Ishikawa (cell line): ENCODE data around the gene SANBR.

Experiments
- CEBPB ChIP-seq: IDR thresholded peaks from 2 replicates; pipeline ENCODE4 v1.6.1; 2012
- CREB1 ChIP-seq: IDR thresholded peaks from 2 replicates; pipeline ENCODE4 v1.6.1; 2012; ENCODE audit warnings: low read depth
- EGR1 ChIP-seq: IDR thresholded peaks from 2 replicates; pipeline ENCODE4 v1.6.1; 2012
- EP300 ChIP-seq: IDR thresholded peaks from 2 replicates; pipeline ENCODE4 v1.6.1; 2012; ENCODE audit warnings: borderline replicate concordance
- FOXM1 ChIP-seq: IDR thresholded peaks from 2 replicates; pipeline ENCODE4 v1.6.1; 2012; ENCODE audit warnings: low read depth, borderline replicate concordance
- NFIC ChIP-seq: IDR thresholded peaks from 2 replicates; pipeline ENCODE4 v1.6.1; 2012
- RAD21 ChIP-seq: IDR thresholded peaks from 2 replicates; pipeline ENCODE4 v1.6.1; 2012; ENCODE audit warnings: low read depth
- TAF1 ChIP-seq: IDR thresholded peaks from 2 replicates; pipeline ENCODE4 v1.6.1; 2012; ENCODE audit warnings: low read depth, mild to moderate bottlenecking
- TCF12 ChIP-seq: IDR thresholded peaks from 2 replicates; pipeline ENCODE4 v1.6.1; 2012; ENCODE audit warnings: low read depth
- TEAD4 ChIP-seq: IDR thresholded peaks from 2 replicates; pipeline ENCODE4 v1.6.1; 2012
- YY1 ChIP-seq: IDR thresholded peaks from 2 replicates; pipeline ENCODE4 v1.6.1; 2012; ENCODE audit warnings: low read depth
- ZBTB7A ChIP-seq: IDR thresholded peaks from 2 replicates; pipeline ENCODE4 v1.6.1; 2012; ENCODE audit warnings: low read depth
- TF ChIP-seq, protein P1 (sequence below): IDR thresholded peaks from 2 replicates; pipeline ENCODE4 v1.6.1; 2012
- TF ChIP-seq, protein P2 (sequence below): IDR thresholded peaks from 2 replicates; pipeline ENCODE4 v1.6.1; 2012; ENCODE audit warnings: low read depth, mild to moderate bottlenecking
- TF ChIP-seq, protein P3 (sequence below): IDR thresholded peaks from 2 replicates; pipeline ENCODE4 v1.6.1; 2012

SANBR gene

DNA sequence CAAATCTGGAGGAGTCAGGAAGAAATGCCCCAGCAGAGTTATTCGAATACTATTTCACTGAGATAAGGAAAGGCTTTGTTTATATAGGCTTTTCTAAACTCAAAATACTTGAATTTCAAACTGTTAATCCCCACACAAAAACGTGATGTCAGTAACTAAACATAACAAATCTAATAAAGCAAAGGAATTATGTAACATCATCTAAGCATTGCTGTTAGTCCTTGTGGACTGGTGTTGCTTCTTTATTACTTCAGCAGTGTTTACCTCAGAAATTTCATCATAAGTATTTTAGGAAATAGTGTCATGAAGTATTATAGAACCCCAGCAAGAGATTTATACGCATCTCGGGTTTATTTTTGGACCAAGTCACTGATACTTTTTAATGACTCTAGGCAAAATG lies 19.7 kb upstream of the SANBR start:
- TF ChIP-seq EGR1, result no peak
- no peak for TF ChIP-seq RAD21
- TF ChIP-seq TAF1, result no peak
- no peak for TF ChIP-seq NFIC
- TF ChIP-seq FOXM1, result no peak
- TF ChIP-seq, protein P1, sequence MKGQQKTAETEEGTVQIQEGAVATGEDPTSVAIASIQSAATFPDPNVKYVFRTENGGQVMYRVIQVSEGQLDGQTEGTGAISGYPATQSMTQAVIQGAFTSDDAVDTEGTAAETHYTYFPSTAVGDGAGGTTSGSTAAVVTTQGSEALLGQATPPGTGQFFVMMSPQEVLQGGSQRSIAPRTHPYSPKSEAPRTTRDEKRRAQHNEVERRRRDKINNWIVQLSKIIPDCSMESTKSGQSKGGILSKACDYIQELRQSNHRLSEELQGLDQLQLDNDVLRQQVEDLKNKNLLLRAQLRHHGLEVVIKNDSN, result no peak
- TF ChIP-seq TCF12, result no peak
- no peak for TF ChIP-seq TEAD4
- TF ChIP-seq, protein P2, sequence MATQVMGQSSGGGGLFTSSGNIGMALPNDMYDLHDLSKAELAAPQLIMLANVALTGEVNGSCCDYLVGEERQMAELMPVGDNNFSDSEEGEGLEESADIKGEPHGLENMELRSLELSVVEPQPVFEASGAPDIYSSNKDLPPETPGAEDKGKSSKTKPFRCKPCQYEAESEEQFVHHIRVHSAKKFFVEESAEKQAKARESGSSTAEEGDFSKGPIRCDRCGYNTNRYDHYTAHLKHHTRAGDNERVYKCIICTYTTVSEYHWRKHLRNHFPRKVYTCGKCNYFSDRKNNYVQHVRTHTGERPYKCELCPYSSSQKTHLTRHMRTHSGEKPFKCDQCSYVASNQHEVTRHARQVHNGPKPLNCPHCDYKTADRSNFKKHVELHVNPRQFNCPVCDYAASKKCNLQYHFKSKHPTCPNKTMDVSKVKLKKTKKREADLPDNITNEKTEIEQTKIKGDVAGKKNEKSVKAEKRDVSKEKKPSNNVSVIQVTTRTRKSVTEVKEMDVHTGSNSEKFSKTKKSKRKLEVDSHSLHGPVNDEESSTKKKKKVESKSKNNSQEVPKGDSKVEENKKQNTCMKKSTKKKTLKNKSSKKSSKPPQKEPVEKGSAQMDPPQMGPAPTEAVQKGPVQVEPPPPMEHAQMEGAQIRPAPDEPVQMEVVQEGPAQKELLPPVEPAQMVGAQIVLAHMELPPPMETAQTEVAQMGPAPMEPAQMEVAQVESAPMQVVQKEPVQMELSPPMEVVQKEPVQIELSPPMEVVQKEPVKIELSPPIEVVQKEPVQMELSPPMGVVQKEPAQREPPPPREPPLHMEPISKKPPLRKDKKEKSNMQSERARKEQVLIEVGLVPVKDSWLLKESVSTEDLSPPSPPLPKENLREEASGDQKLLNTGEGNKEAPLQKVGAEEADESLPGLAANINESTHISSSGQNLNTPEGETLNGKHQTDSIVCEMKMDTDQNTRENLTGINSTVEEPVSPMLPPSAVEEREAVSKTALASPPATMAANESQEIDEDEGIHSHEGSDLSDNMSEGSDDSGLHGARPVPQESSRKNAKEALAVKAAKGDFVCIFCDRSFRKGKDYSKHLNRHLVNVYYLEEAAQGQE, result no peak
- TF ChIP-seq EP300, result no peak
- TF ChIP-seq, protein P3, sequence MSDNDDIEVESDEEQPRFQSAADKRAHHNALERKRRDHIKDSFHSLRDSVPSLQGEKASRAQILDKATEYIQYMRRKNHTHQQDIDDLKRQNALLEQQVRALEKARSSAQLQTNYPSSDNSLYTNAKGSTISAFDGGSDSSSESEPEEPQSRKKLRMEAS, result no peak
- no peak for TF ChIP-seq ZBTB7A
- no peak for TF ChIP-seq YY1
- TF ChIP-seq CEBPB, result no peak
- TF ChIP-seq CREB1, result no peak

- TF ChIP-seq RAD21, result no peak
- TF ChIP-seq, protein P2, result no peak
- no peak for TF ChIP-seq FOXM1
- TF ChIP-seq EP300, result no peak
- no peak for TF ChIP-seq YY1
- no peak for TF ChIP-seq CREB1
- TF ChIP-seq EGR1, result no peak
- TF ChIP-seq TEAD4, result no peak
- TF ChIP-seq, protein P3, result no peak
- TF ChIP-seq ZBTB7A, result no peak
- no peak for TF ChIP-seq NFIC
- TF ChIP-seq CEBPB, result no peak
- TF ChIP-seq, protein P1, result no peak
- no peak for TF ChIP-seq TAF1
- no peak for TF ChIP-seq TCF12
Observed at GRCh38 chr2:61055557-61055956, 10.1 kb upstream of the SANBR start.

DNA sequence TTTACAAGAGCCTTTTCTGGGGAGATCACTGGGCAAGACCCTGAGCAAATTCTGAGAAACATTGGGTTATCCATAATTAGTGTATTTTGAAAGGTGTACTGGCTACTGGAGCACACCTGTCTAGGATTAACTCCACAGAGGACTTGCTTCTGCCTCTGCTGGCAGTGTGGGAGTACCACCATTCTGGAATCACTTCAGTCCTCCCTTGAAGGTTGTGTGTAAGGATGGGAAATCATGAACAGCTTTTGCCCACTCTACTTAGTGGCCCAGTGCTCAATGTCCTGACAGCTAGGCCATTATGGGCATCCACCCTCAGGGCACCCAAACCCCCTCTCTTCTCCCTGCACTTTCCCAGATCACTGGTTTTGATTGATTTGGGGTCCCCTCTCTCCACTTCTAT lies 8.1 kb upstream of the SANBR start:
- TF ChIP-seq TCF12 (no peak), EP300 (no peak), YY1 (no peak), EGR1 (no peak), ZBTB7A (no peak)

GRCh38 chr2:61059382-61059781 lies 6.3 kb upstream of the SANBR start:
- TF ChIP-seq ZBTB7A (no peak), CREB1 (no peak), TCF12 (no peak), FOXM1 (no peak)
- TF ChIP-seq, protein P2, result no peak

DNA sequence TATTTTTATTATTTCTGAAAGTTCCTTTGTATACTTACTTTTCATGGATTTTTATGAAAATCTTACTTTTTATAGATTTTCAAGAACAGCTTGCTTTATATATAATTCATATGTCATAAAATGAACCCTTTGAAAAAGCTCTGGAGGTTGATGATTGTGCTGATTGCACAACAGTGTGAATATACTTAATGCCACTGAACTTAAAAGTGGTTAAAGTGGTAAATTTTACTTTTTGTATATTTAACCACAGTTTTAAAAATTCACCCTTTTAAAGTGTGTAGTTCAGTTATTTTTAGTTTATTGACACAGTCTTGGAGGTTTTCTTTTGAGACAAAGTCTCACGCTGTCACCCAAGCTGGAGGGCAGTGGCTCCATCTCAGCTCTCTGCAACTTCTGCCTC lies 8.4 kb downstream of the SANBR start:
- TF ChIP-seq, protein P3, result no peak
- TF ChIP-seq YY1 (no peak), NFIC (no peak), TAF1 (no peak), TEAD4 (no peak), CREB1 (no peak), ZBTB7A (no peak), FOXM1 (no peak), CEBPB (no peak)
- TF ChIP-seq, protein P2, result no peak
- TF ChIP-seq, protein P1, result no peak
